HepG2 (cell line): ENCODE measurements around the gene AZI2. TPM values are rescaled to one million over a fixed set of nuclear protein-coding genes. Genes with fewer than 3 reads are reported as not detected.

ENCODE experiments used
- CENPX ChIP-seq: sonication (generic); formaldehyde crosslinking; IDR thresholded peaks from 2 replicates; pipeline ENCODE4 v1.9.0; 2021; ENCODE audit warnings: mild to moderate bottlenecking, missing genetic modification reagents, moderate library complexity
- E2F2 ChIP-seq: sonication (generic); formaldehyde crosslinking; IDR thresholded peaks from 2 replicates; pipeline ENCODE4 v1.4.0; 2020; ENCODE audit warnings: missing genetic modification reagents, borderline replicate concordance
- ESRRA ChIP-seq: sonication (generic); formaldehyde crosslinking; IDR thresholded peaks from 2 replicates; pipeline ENCODE4 v1.5.1; 2020; ENCODE audit warnings: mild to moderate bottlenecking, low read depth, missing genetic modification reagents
- LCORL ChIP-seq, 2 experiments: fragments of 450-650 bp in 1 of 2; sonication (generic) in 1 of 2; formaldehyde crosslinking in 1 of 2; IDR thresholded peaks; 2 replicates each; pipeline versions ENCODE4 v1.5.0 to v1.6.1; 2017 to 2020; ENCODE audit warnings: antibody characterized with exemption in 1 of 2, missing genetic modification reagents in 1 of 2
- MLX ChIP-seq: IDR thresholded peaks from 2 replicates; pipeline ENCODE4 v1.6.1; 2016
- NFIC ChIP-seq: IDR thresholded peaks from 2 replicates; pipeline ENCODE4 v1.6.1; 2012; ENCODE audit warnings: mild to moderate bottlenecking, low read length, inconsistent platforms
- STAT6 ChIP-seq: sonication (generic); formaldehyde crosslinking; IDR thresholded peaks from 2 replicates; pipeline ENCODE4 v1.4.0; 2020; ENCODE audit warnings: missing genetic modification reagents, mild to moderate bottlenecking, borderline replicate concordance
- TFDP1 ChIP-seq: IDR thresholded peaks from 2 replicates; pipeline ENCODE4 v1.6.1; 2016; ENCODE audit warnings: missing compliant biosample characterization, missing genetic modification reagents, borderline replicate concordance
- TRIM22 ChIP-seq: fragments of 450-650 bp; IDR thresholded peaks from 2 replicates; pipeline ENCODE4 v1.6.1; 2017
- ZNF143 ChIP-seq: sonication (generic); formaldehyde crosslinking; IDR thresholded peaks from 2 replicates; pipeline ENCODE4 v1.4.0; 2020; ENCODE audit warnings: missing genetic modification reagents
- ZNF18 ChIP-seq: sonication (generic); formaldehyde crosslinking; IDR thresholded peaks from 2 replicates; pipeline ENCODE4 v1.8.0; 2022; ENCODE audit warnings: mild to moderate bottlenecking, missing genetic modification reagents; ENCODE audit not compliant: insufficient replicate concordance
- ZNF430 ChIP-seq: sonication (generic); formaldehyde crosslinking; IDR thresholded peaks from 2 replicates; pipeline ENCODE4 v1.9.0; 2021; ENCODE audit warnings: mild to moderate bottlenecking, missing genetic modification reagents
- ZNF446 ChIP-seq: sonication (generic); formaldehyde crosslinking; IDR thresholded peaks from 2 replicates; pipeline ENCODE4 v1.5.0; 2020; ENCODE audit warnings: mild to moderate bottlenecking, missing genetic modification reagents
- ZNF512B ChIP-seq: sonication (generic); formaldehyde crosslinking; IDR thresholded peaks from 2 replicates; pipeline ENCODE4 v1.5.1; 2020; ENCODE audit warnings: missing genetic modification reagents, mild to moderate bottlenecking, borderline replicate concordance
- ZNF564 ChIP-seq: sonication (generic); formaldehyde crosslinking; IDR thresholded peaks from 2 replicates; pipeline ENCODE4 v1.8.1; 2023; ENCODE audit warnings: mild to moderate bottlenecking, missing genetic modification reagents
- ZNF713 ChIP-seq: sonication (generic); formaldehyde crosslinking; IDR thresholded peaks from 2 replicates; pipeline ENCODE4 v1.4.0; 2020; ENCODE audit warnings: mild to moderate bottlenecking, missing genetic modification reagents
- polyA plus RNA-seq, 8 experiments: library from polyadenylated mRNA; depleted of rRNA in 3 of 8; stranded (reverse) in 7 of 8; unstranded in 1 of 8; fragments of >200 nt; fragmentation: Illumina TruSeq in 4 of 8; extraction: Trizol in 4 of 8; gene quantifications; 2 replicates each; pipeline versions ENCODE4 v1.2.1 to v1.2.3, GENCODE V29; 2011 to 2016; ENCODE audit warnings: low read depth in 4 of 8, missing spikeins in 1 of 8, mixed read lengths in 1 of 8; ENCODE audit not compliant: insufficient read depth in 1 of 8
- total RNA-seq, 5 experiments: library from RNA; depleted of rRNA; stranded (reverse); fragments of >200 nt; fragmentation: Illumina TruSeq; extraction: Trizol; gene quantifications; 2 replicates each; pipeline ENCODE4 v1.2.3, GENCODE V29; 2016; ENCODE audit warnings: low read depth in 1 of 5

The AZI2 gene
- total and polyA plus RNA-seq, 2 of the 13 experiments (the other 11 are each of a cell fraction or from before 2014, with no cell fraction given): 43.7 to 49.8 TPM

- TF ChIP-seq ZNF512B (CRISPR knock-in tag): no peak
- no peak for TF ChIP-seq TRIM22
- TF ChIP-seq MLX (CRISPR knock-in tag): no peak
- TF ChIP-seq ZNF430 (CRISPR knock-in tag): peak; percentile 32; the same call in 1 of the 2 replicates
- TF ChIP-seq CENPX (CRISPR knock-in tag): no peak
- no peak for TF ChIP-seq NFIC
- no peak for TF ChIP-seq LCORL (IDR thresholded peaks at IDR 0.05)
- TF ChIP-seq LCORL (CRISPR knock-in tag; IDR thresholded peaks at IDR 0.05): peak; percentile 49; the same call in 1 of the 2 replicates
- peak; percentile 68; the same call in 1 of the 2 replicates for TF ChIP-seq STAT6
- 0 out of 2 replicates have a peak, but pooled peaks have one; percentile 18 for TF ChIP-seq ZNF446 (CRISPR knock-in tag)
- TF ChIP-seq E2F2 (CRISPR knock-in tag): no peak
- TF ChIP-seq ZNF564 (CRISPR knock-in tag): peak; percentile 75
- peak; percentile 94 for TF ChIP-seq ZNF143 (CRISPR knock-in tag)
- no peak for TF ChIP-seq ZNF713 (CRISPR knock-in tag)
- TF ChIP-seq ZNF18 (CRISPR knock-in tag): peak; percentile 10
- TF ChIP-seq ESRRA: no peak
- TF ChIP-seq TFDP1 (CRISPR knock-in tag): peak; percentile 51
Measured at GRCh38 chr3:28348629-28349468, at the start of gene AZI2, which contains the start of gene ZCWPW2 (continued).
